ENCODE data around the gene MEPCE.

MEPCE gene

GRCh38 chr7:100428199-100428966 is 1.2 kb upstream of the MEPCE start, which contains the start of gene ZCWPW1:
ZCWPW1 (minus strand) TSS chr7:100428703; CDS start chr7:100420649, 8,054 bp downstream.
- peaks cover 3% of the 10 kb centered on the region; the same call in 1 of the 2 replicates for H3K36me3 ChIP-seq (replicated peaks; ENCODE audit: insufficient read depth, low read length)
- no peak for TF ChIP-seq EZH2phosphoT487 (IDR thresholded peaks at IDR 0.05; ENCODE audit: low read length)
- TF ChIP-seq CTCF (IDR thresholded peaks at IDR 0.05; ENCODE audit: low read length): no peak
- no peak for TF ChIP-seq EZH2 (optimal IDR thresholded peaks at IDR 0.05; ENCODE audit: low read depth, low read length)
- H3K9me3 ChIP-seq (replicated peaks; ENCODE audit: insufficient read depth, low read length): no peaks in the 10 kb centered on the region
- peaks cover 44% of the 10 kb centered on the region for H3F3A ChIP-seq (ENCODE audit: insufficient read depth, low read length)
- peak within 1 kb of the TSS; percentile 67 for H2AFZ ChIP-seq (ENCODE audit: low read length)
- no peaks in the 10 kb centered on the region for H3K9me2 ChIP-seq (replicated peaks; ENCODE audit: insufficient read depth, low read length)
- no peaks in the 10 kb centered on the region for H3K27me3 ChIP-seq (replicated peaks; ENCODE audit: insufficient read depth, low read length)
- H3K27ac ChIP-seq (ENCODE audit: low read length): peak within 1 kb of the TSS; percentile 100
- peak; percentile 98 for DNase-seq
- H4K20me1 ChIP-seq (ENCODE audit: insufficient read depth, low read length): no peaks in the 10 kb centered on the region
- H3K4me2 ChIP-seq (ENCODE audit: low read depth, low read length): peak within 1 kb of the TSS; percentile 83
- peak within 1 kb of the TSS; percentile 93 for H3K4me3 ChIP-seq (ENCODE audit: low read length)
- H3K79me2 ChIP-seq (ENCODE audit: low read length): peaks cover 38% of the 10 kb centered on the region
- peak within 1 kb of the TSS; percentile 100 for H3K9ac ChIP-seq (ENCODE audit: low read length)
- H3K4me1 ChIP-seq (ENCODE audit: low read length): peaks cover 21% of the 10 kb centered on the region

DNA sequence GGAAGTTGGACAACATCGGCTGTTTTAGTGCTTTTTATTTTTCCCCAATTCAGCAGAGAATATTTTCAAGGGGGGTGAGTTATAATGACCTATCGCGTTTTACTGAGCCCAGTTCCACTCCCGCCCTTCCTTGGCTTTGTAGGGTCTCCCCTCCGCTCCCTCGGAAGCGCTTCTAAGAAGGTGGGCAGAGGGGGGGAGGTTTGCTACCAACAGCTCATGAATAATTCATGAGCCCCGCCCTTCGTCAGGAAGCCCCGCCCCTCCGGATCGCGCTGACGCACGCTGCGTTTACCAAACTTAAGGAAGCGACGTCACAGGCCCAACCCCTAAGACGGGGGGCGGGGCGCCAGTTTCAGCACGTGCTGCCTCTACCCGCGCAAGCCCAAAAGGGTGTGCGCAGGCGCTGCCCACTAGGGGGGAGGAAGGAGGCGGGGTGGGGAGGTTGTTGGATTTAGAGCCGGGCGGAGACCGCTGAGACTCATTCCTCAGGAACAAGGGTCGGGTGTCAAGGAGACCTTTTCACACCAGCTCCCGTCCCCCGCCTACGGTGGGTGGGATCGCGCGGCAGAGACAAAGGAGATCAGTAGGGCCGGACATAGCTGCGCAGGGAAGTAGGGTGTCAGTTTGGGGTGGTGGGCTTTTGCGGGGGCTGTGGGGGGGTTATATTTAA is 529 bp upstream of the MEPCE start:
- peak overlapping the region; percentile 100 for H3K9ac ChIP-seq (ENCODE audit: low read length)
- TF ChIP-seq EZH2 (optimal IDR thresholded peaks at IDR 0.05; ENCODE audit: low read depth, low read length): no peak
- TF ChIP-seq CTCF (IDR thresholded peaks at IDR 0.05; ENCODE audit: low read length): no peak
- no peak for TF ChIP-seq EZH2phosphoT487 (IDR thresholded peaks at IDR 0.05; ENCODE audit: low read length)
- peaks cover 10% of the 10 kb centered on the region; the same call in 1 of the 2 replicates for H3K36me3 ChIP-seq (replicated peaks; ENCODE audit: insufficient read depth, low read length)
- peaks cover 45% of the 10 kb centered on the region for H3K79me2 ChIP-seq (ENCODE audit: low read length)
- peaks cover 23% of the 10 kb centered on the region for H3K4me1 ChIP-seq (ENCODE audit: low read length)
- H3K4me2 ChIP-seq (ENCODE audit: low read depth, low read length): peak overlapping the region; percentile 83
- H3K9me2 ChIP-seq (replicated peaks; ENCODE audit: insufficient read depth, low read length): no peaks in the 10 kb centered on the region
- peak overlapping the region; percentile 33; the same call in 1 of the 2 replicates for H2AFZ ChIP-seq (ENCODE audit: low read length)
- H3K9me3 ChIP-seq (replicated peaks; ENCODE audit: insufficient read depth, low read length): no peaks in the 10 kb centered on the region
- peak overlapping the region; percentile 100 for H3K27ac ChIP-seq (ENCODE audit: low read length)
- H4K20me1 ChIP-seq (ENCODE audit: insufficient read depth, low read length): no peaks in the 10 kb centered on the region
- H3K4me3 ChIP-seq (ENCODE audit: low read length): peak overlapping the region; percentile 93
- peaks cover 51% of the 10 kb centered on the region for H3F3A ChIP-seq (ENCODE audit: insufficient read depth, low read length)
- no peaks in the 10 kb centered on the region for H3K27me3 ChIP-seq (replicated peaks; ENCODE audit: insufficient read depth, low read length)
- DNase-seq: peak; percentile 100

- Histone ChIP-seq H4K20me1 (ENCODE audit: insufficient read depth, low read length) (no peaks in the 10 kb centered on the region), H3K4me3 (ENCODE audit: low read length) (peak overlapping the region; percentile 93), H3K4me1 (ENCODE audit: low read length) (peaks cover 24% of the 10 kb centered on the region; the same call in 1 of the 2 replicates), H3F3A (ENCODE audit: insufficient read depth, low read length) (peaks cover 51% of the 10 kb centered on the region), H3K36me3 (replicated peaks; ENCODE audit: insufficient read depth, low read length) (peaks cover 11% of the 10 kb centered on the region; the same call in 1 of the 2 replicates), H3K79me2 (ENCODE audit: low read length) (peaks cover 61% of the 10 kb centered on the region), H3K9me2 (replicated peaks; ENCODE audit: insufficient read depth, low read length) (no peaks in the 10 kb centered on the region), H3K27me3 (replicated peaks; ENCODE audit: insufficient read depth, low read length) (no peaks in the 10 kb centered on the region), H3K9ac (ENCODE audit: low read length) (peak overlapping the region; percentile 100), H3K4me2 (ENCODE audit: low read depth, low read length) (peak overlapping the region; percentile 83), H2AFZ (ENCODE audit: low read length) (no peak overlapping the region), H3K9me3 (replicated peaks; ENCODE audit: insufficient read depth, low read length) (no peaks in the 10 kb centered on the region), H3K27ac (ENCODE audit: low read length) (peak overlapping the region; percentile 100; the same call in 1 of the 2 replicates)
- TF ChIP-seq EZH2phosphoT487 (IDR thresholded peaks at IDR 0.05; ENCODE audit: low read length) (no peak), EZH2 (optimal IDR thresholded peaks at IDR 0.05; ENCODE audit: low read depth, low read length) (no peak), CTCF (IDR thresholded peaks at IDR 0.05; ENCODE audit: low read length) (no peak)
- DNase-seq: no peak
Observed at GRCh38 chr7:100430493-100431285, 1.1 kb downstream of the MEPCE start.
